Placental pericyte (primary cell): ENCODE measurements around the gene LRPAP1. TPM values are rescaled to one million over a fixed set of nuclear protein-coding genes. Genes with fewer than 3 reads are reported as not detected.

Experiments used
- total RNA-seq: library from RNA; depleted of rRNA; stranded (reverse); fragments of >200 nt; gene quantifications from 2 replicates; pipeline ENCODE4 v1.2.3, GENCODE V29; 2012

The LRPAP1 gene
- 64.6 and 136 TPM in 2 replicates for total RNA-seq

GRCh38 chr4:3531879-3532750 is at the start of gene LRPAP1:
LRPAP1 (minus strand) TSS chr4:3532422; CDS start chr4:3532412, 10 bp downstream.

GRCh38 chr4:3462790-3463415 is 69.3 kb downstream of the LRPAP1 start, which contains the start of gene DOK7:
DOK7 (plus strand) TSS chr4:3463306; CDS start chr4:3463376, 70 bp downstream.

Other genes with a start within 250 kb of the LRPAP1 start
- 11.4 and 20.0 TPM in 2 replicates for gene RGS12, start 239.4 kb downstream of the LRPAP1 start, total RNA-seq
- not detected in 2 replicates for gene HGFAC, start 90.5 kb downstream of the LRPAP1 start, total RNA-seq
- gene DOK7, start 69.1 kb downstream of the LRPAP1 start, total RNA-seq: not detected in 2 replicates
- 2.2 and 2.9 TPM in 2 replicates for gene ADRA2C, start 234.0 kb upstream of the LRPAP1 start, total RNA-seq